Mesendoderm (in vitro differentiated cells): Measurements from ENCODE around the gene TMPRSS11E. TPM values are rescaled to one million over a fixed set of nuclear protein-coding genes. Genes with fewer than 3 reads are reported as not detected.
"Not testable (repeated sequence)": the region's sequence is repeated elsewhere in the genome, so short reads cannot be mapped to it uniquely, and the experiment has no call there.

ENCODE experiments used
- DNase-seq: peaks from one replicate; pipeline ENCODE4 v3.0.0; 2013
- H2AK5ac ChIP-seq: 2 replicates; pipeline ENCODE4 v1.6.1; 2013; ENCODE audit warnings: low read length, inconsistent platforms
- H2BK120ac ChIP-seq: 2 replicates; pipeline ENCODE4 v1.6.1; 2013; ENCODE audit warnings: low read depth, mild to moderate bottlenecking, low read length, moderate library complexity, mixed read lengths
- H2BK15ac ChIP-seq: replicated peaks from 2 replicates; pipeline ENCODE4 v1.6.1; 2013; ENCODE audit warnings: low read depth, mild to moderate bottlenecking, moderate library complexity
- H2BK5ac ChIP-seq: 2 replicates; pipeline ENCODE4 v1.6.1; 2013; ENCODE audit warnings: low read length, inconsistent platforms
- H3K18ac ChIP-seq: 2 replicates; pipeline ENCODE4 v1.6.1; 2013; ENCODE audit warnings: mild to moderate bottlenecking, low read length, mixed read lengths
- H3K23ac ChIP-seq: one replicate; pipeline ENCODE4 v1.6.1; 2013; ENCODE audit warnings: low read length
- H3K27ac ChIP-seq: 2 replicates; pipeline ENCODE4 v1.5.1; 2013; ENCODE audit warnings: low read depth, mild to moderate bottlenecking, inconsistent platforms, low read length, moderate library complexity
- H3K27me3 ChIP-seq: 2 replicates; pipeline ENCODE4 v1.6.1; 2013; ENCODE audit warnings: low read length, control low read depth, mild to moderate bottlenecking, inconsistent platforms; ENCODE audit not compliant: insufficient read depth, poor library complexity
- H3K36me3 ChIP-seq: 2 replicates; pipeline ENCODE4 v1.6.1; 2013; ENCODE audit warnings: low read length, inconsistent platforms; ENCODE audit not compliant: control insufficient read depth, insufficient read depth
- H3K4ac ChIP-seq: one replicate; pipeline ENCODE4 v1.6.1; 2013; ENCODE audit warnings: low read depth, mild to moderate bottlenecking, low read length, moderate library complexity
- H3K4me1 ChIP-seq: 2 replicates; pipeline ENCODE4 v1.6.1; 2013; ENCODE audit warnings: low read depth, low read length, inconsistent platforms; ENCODE audit not compliant: control insufficient read depth
- H3K4me2 ChIP-seq: 2 replicates; pipeline ENCODE4 v1.6.1; 2013; ENCODE audit warnings: low read length
- H3K4me3 ChIP-seq: 2 replicates; pipeline ENCODE4 v1.5.1; 2013; ENCODE audit warnings: mild to moderate bottlenecking, low read length
- H3K56ac ChIP-seq: one replicate; pipeline ENCODE4 v1.6.1; 2013; ENCODE audit warnings: low read length
- H3K79me1 ChIP-seq: 2 replicates; pipeline ENCODE4 v1.6.1; 2013; ENCODE audit warnings: low read length, inconsistent platforms
- H3K79me2 ChIP-seq: 2 replicates; pipeline ENCODE4 v1.6.1; 2013; ENCODE audit warnings: mild to moderate bottlenecking, low read length; ENCODE audit not compliant: control insufficient read depth, insufficient read depth
- H3K9ac ChIP-seq: 2 replicates; pipeline ENCODE4 v1.6.1; 2013; ENCODE audit warnings: low read length, inconsistent platforms
- H4K5ac ChIP-seq: one replicate; pipeline ENCODE4 v1.6.1; 2013; ENCODE audit warnings: low read length
- H4K8ac ChIP-seq: one replicate; pipeline ENCODE4 v1.6.1; 2013; ENCODE audit warnings: low read depth, mild to moderate bottlenecking, control low read depth, low read length, moderate library complexity
- WGBS: extraction: QIAGEN DNeasy Blood & Tissue Kit; methylation state at CpG from one replicate; pipeline ENCODE4 v1.1.7; 2013; ENCODE audit warnings: low lambda C conversion rate, missing lambda C conversion rate; ENCODE audit not compliant: insufficient coverage; ENCODE audit errors: extremely low coverage; 5-methylcytosine and 5-hydroxymethylcytosine counted together
- polyA plus RNA-seq, 2 experiments: library from polyadenylated mRNA; stranded (reverse); fragments of 200-250 nt; gene quantifications; one replicate each; pipeline ENCODE4 v1.2.3, GENCODE V29; 2013

Gene TMPRSS11E
- 4.8 TPM for polyA plus RNA-seq (2013, experiment 1 of 2)
- polyA plus RNA-seq (2013, experiment 2 of 2): 5.3 TPM

DNA sequence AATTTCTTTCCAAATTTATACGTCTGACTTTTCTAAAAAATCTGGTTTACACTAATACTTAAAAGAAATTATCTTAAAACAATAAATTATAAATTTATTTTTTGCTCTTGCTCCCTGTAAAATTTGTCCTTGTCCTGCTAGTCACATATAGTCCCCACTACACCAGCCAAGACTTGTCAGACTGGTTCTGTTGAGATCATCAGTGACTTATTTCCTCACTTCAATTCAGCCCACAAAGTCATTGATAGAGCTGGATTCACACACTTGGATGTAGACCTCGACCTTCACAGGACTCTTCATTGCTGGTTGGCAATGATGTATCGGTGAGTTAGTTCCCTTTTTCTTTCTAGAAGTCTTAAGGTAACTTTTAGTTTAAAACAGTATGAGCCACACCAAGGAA is at the start of gene TMPRSS11E:
Gene TMPRSS11E (plus strand): TSS at position 263 of the 400 bp plus-strand sequence. CDS start 50 bp downstream, at position 313.
- Histone ChIP-seq H3K36me3 (no peaks in the 10 kb centered on the region), H2BK120ac (no peak within 1 kb of the TSS), H2AK5ac (no peak within 1 kb of the TSS), H3K4me2 (no peak within 1 kb of the TSS), H2BK15ac (no peak within 1 kb of the TSS), H3K4me3 (no peak within 1 kb of the TSS), H4K5ac (no peak within 1 kb of the TSS), H3K4ac (no peak within 1 kb of the TSS), H3K79me2 (no peaks in the 10 kb centered on the region), H3K18ac (no peak within 1 kb of the TSS), H4K8ac (no peak within 1 kb of the TSS), H3K27me3 (no peaks in the 10 kb centered on the region), H3K79me1 (no peaks in the 10 kb centered on the region), H3K4me1 (no peaks in the 10 kb centered on the region), H3K9ac (no peak within 1 kb of the TSS), H3K27ac (no peak within 1 kb of the TSS), H3K56ac (no peak within 1 kb of the TSS), H3K23ac (no peak within 1 kb of the TSS), H2BK5ac (no peak within 1 kb of the TSS)
- WGBS: 100% methylated on average over 1 of the region's 3 CpGs
- DNase-seq: peak; percentile 79

DNA sequence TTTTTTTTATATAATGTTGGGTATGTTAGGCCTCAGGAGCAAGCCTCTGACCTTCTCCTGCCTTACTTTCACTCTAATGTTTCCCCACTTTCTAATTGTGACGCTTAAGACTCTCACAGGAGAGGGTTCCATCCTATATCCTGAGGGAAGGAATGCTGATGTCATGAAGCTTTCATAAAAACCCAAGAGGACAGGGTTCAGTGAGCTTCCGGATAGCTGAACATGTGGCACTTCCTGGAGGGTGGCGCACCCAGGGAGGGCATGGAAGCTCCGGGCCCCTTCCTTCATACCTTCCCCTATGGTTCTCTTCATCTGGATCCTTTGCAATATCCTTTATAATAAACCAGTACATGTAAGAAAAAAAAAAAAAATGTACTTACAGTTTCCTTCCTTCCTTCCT is 48.0 kb upstream of the TMPRSS11E start:
- no peak overlapping the region for H3K4ac ChIP-seq
- H2BK5ac ChIP-seq: no peak overlapping the region
- no peak overlapping the region for H3K4me2 ChIP-seq
- H3K4me3 ChIP-seq: no peak overlapping the region
- H3K56ac ChIP-seq: no peak overlapping the region
- no CpG with 5 or more reads among the region's 4 CpGs for WGBS
- H2AK5ac ChIP-seq: no peak overlapping the region
- H4K5ac ChIP-seq: no peak overlapping the region
- no peaks in the 10 kb centered on the region for H3K27me3 ChIP-seq
- H3K9ac ChIP-seq: no peak overlapping the region
- H3K4me1 ChIP-seq: no peaks in the 10 kb centered on the region
- no peaks in the 10 kb centered on the region for H3K79me1 ChIP-seq
- no peaks in the 10 kb centered on the region for H3K79me2 ChIP-seq
- no peaks in the 10 kb centered on the region for H3K36me3 ChIP-seq
- no peak overlapping the region for H3K18ac ChIP-seq
- peak overlapping the region; percentile 37 for H2BK15ac ChIP-seq
- H3K27ac ChIP-seq: no peak overlapping the region
- H2BK120ac ChIP-seq: no peak overlapping the region
- no peak overlapping the region for H3K23ac ChIP-seq
- no peak for DNase-seq
- no peak overlapping the region for H4K8ac ChIP-seq

- H3K79me1 ChIP-seq: no peaks in the 10 kb centered on the region
- no peak for DNase-seq
Observed at GRCh38 chr4:68401231-68401630, 46.0 kb upstream of the TMPRSS11E start.

DNA sequence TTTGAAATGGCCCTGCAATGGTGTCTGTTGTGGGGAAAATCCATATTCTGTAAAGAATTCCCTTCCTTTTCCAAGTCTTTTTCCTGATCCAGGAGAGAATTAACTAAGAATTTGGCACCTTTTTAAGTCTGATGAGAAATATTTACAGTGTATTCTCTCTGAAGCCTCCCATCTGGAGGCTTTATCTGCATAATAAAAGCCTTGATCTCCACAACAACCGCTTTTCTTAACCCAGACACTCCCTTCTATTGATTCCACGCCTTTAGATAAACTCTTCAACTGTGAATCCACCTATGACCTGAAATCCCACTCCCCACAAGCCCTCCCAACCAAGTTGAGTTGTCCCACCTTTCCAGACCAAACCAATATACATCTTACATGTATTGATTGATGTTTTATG is 43.1 kb upstream of the TMPRSS11E start:
- H3K56ac ChIP-seq: peak overlapping the region; percentile 82
- H3K9ac ChIP-seq: no peak overlapping the region
- no peak overlapping the region for H4K5ac ChIP-seq
- no peaks in the 10 kb centered on the region for H3K79me1 ChIP-seq
- peak overlapping the region; percentile 99 for H2BK5ac ChIP-seq
- no peaks in the 10 kb centered on the region for H3K4me1 ChIP-seq
- peak overlapping the region; percentile 100 for H3K4ac ChIP-seq
- peak; percentile 94 for DNase-seq
- no peak overlapping the region for H4K8ac ChIP-seq
- peak overlapping the region; percentile 100 for H2BK120ac ChIP-seq
- peak overlapping the region; percentile 99 for H3K27ac ChIP-seq
- H3K27me3 ChIP-seq: no peaks in the 10 kb centered on the region
- H3K36me3 ChIP-seq: no peaks in the 10 kb centered on the region
- H3K23ac ChIP-seq: no peak overlapping the region
- peak overlapping the region; percentile 94 for H3K18ac ChIP-seq
- H3K79me2 ChIP-seq: no peaks in the 10 kb centered on the region
- no peak overlapping the region for H3K4me3 ChIP-seq
- H2AK5ac ChIP-seq: no peak overlapping the region
- no CpG with 5 or more reads among the region's 2 CpGs for WGBS
- no peak overlapping the region for H3K4me2 ChIP-seq
- H2BK15ac ChIP-seq: no peak overlapping the region

More at GRCh38 chr4:68401231-68401630, 46.0 kb upstream of the TMPRSS11E start:
- Histone ChIP-seq H3K18ac (no peak overlapping the region), H2BK120ac (no peak overlapping the region), H4K5ac (no peak overlapping the region), H2AK5ac (no peak overlapping the region), H3K27ac (no peak overlapping the region), H3K9ac (no peak overlapping the region), H2BK15ac (no peak overlapping the region), H3K4ac (no peak overlapping the region), H3K56ac (no peak overlapping the region), H3K4me2 (no peak overlapping the region), H3K4me1 (no peaks in the 10 kb centered on the region), H3K4me3 (no peak overlapping the region), H3K27me3 (no peaks in the 10 kb centered on the region), H3K36me3 (no peaks in the 10 kb centered on the region), H4K8ac (no peak overlapping the region), H3K79me2 (no peaks in the 10 kb centered on the region), H2BK5ac (no peak overlapping the region), H3K23ac (no peak overlapping the region)

DNA sequence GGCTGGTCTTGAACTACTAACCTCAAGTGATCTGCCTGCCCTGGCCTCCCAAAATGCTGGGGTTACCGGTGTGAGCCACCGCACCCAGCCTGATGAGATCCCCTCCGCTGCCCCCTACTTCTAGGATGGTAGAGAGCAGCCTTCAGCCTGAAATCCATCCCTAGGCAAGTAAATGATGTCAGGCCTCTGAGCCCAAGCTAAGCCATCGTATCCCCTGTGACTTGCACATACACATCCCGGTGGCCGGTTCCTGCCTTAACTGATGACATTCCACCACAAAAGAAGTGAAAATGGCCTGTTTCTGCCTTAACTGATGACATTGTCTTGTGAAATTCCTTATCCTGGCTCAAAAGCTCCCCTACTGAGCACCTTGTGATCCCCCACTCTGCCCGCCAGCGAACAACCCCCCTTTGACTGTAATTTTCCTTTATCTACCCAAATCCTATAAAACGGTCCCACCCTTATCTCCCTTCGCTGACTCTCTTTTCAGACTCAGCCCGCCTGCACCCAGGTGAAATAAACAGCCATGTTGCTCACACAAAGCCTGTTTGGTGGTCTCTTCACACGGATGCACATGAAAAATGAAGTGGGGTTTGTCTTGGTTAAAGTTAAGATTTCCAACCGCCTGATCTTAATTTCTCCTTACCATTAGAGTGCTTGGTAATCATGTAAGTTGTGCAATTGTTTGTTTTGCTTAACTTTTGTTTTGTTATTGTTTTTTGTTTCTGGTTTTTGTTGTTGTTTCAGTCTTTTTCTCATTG is 41.4 kb upstream of the TMPRSS11E start:
- not testable (repeated sequence) for H3K4me1 ChIP-seq, H2AK5ac ChIP-seq, H3K79me2 ChIP-seq, H3K27me3 ChIP-seq, H4K5ac ChIP-seq, H3K23ac ChIP-seq, H3K79me1 ChIP-seq, H3K36me3 ChIP-seq, H2BK15ac ChIP-seq
- Histone ChIP-seq H3K18ac (peak overlapping the region; percentile 98), H3K4me2 (peak overlapping the region; percentile 39), H3K27ac (peak overlapping the region; percentile 99), H3K4ac (peak overlapping the region; percentile 100), H3K4me3 (peak overlapping the region; percentile 52), H4K8ac (peak overlapping the region; percentile 94), H3K56ac (peak overlapping the region; percentile 86), H2BK120ac (peak overlapping the region; percentile 100), H3K9ac (peak overlapping the region; percentile 68), H2BK5ac (peak overlapping the region; percentile 99)
- WGBS: no CpG with 5 or more reads among the region's 13 CpGs
- DNase-seq: peak; percentile 98
